Central memory CD8-positive, alpha-beta T cell (primary cell): ENCODE data around the gene GUCA2B.

ENCODE experiments used
- ATAC-seq: fragments of 150-1000 bp; cut with Tn5 transposase; replicated peaks from 2 replicates; pipeline ENCODE4 v1.10.0; 2022; ENCODE audit warnings: mild to moderate bottlenecking, moderate FRiP score, moderate number of reproducible peaks; ENCODE audit not compliant: poor library complexity, severe bottlenecking; ENCODE audit errors: extremely low read depth
- DNase-seq, 2 donors: peaks; one replicate each; pipeline ENCODE4 v3.0.0; 2021; ENCODE audit warnings: low spot score in 2 of 2
- H3K27ac Mint-ChIP-seq: one replicate; pipeline ENCODE4 v1.8.0; 2022; ENCODE audit warnings: low read depth, mild to moderate bottlenecking, moderate library complexity, mixed read lengths
- H3K27me3 Mint-ChIP-seq: one replicate; pipeline ENCODE4 v1.8.0; 2022; ENCODE audit warnings: mixed read lengths
- H3K36me3 Mint-ChIP-seq: one replicate; pipeline ENCODE4 v1.8.0; 2022; ENCODE audit warnings: mild to moderate bottlenecking, moderate library complexity, mixed read lengths; ENCODE audit not compliant: insufficient read depth
- H3K4me1 Mint-ChIP-seq: one replicate; pipeline ENCODE4 v1.8.0; 2022; ENCODE audit warnings: mixed read lengths
- H3K4me3 Mint-ChIP-seq: one replicate; pipeline ENCODE4 v1.8.0; 2022; ENCODE audit warnings: mild to moderate bottlenecking, moderate library complexity, mixed read lengths
- H3K9me3 Mint-ChIP-seq: one replicate; pipeline ENCODE4 v1.8.0; 2022; ENCODE audit warnings: mixed read lengths

The GUCA2B gene

GRCh38 chr1:42189931-42190853 is 37.0 kb downstream of the GUCA2B start:
- Mint-ChIP-seq H3K9me3 (no peaks in the 10 kb centered on the region), H3K4me1 (peaks cover 15% of the 10 kb centered on the region), H3K4me3 (no peak overlapping the region), H3K36me3 (peaks cover 32% of the 10 kb centered on the region), H3K27ac (no peak overlapping the region), H3K27me3 (no peaks in the 10 kb centered on the region)
- no peak for DNase-seq
- no peak for ATAC-seq

GRCh38 chr1:42191319-42191718 is 38.1 kb downstream of the GUCA2B start:
- H3K9me3 Mint-ChIP-seq = no peaks in the 10 kb centered on the region
- peaks cover 27% of the 10 kb centered on the region for H3K36me3 Mint-ChIP-seq
- peaks cover 15% of the 10 kb centered on the region for H3K4me1 Mint-ChIP-seq
- H3K27ac Mint-ChIP-seq = peak overlapping the region; percentile 10
- no peaks in the 10 kb centered on the region for H3K27me3 Mint-ChIP-seq
- DNase-seq (no peak), ATAC-seq (no peak)
- H3K4me3 Mint-ChIP-seq = peak overlapping the region; percentile 2

- peaks cover 28% of the 10 kb centered on the region for H3K36me3 Mint-ChIP-seq
- no peak for DNase-seq
- no peak overlapping the region for H3K4me3 Mint-ChIP-seq
- peaks cover 15% of the 10 kb centered on the region for H3K4me1 Mint-ChIP-seq
- H3K27ac Mint-ChIP-seq = peak overlapping the region; percentile 10
- no peaks in the 10 kb centered on the region for H3K9me3 Mint-ChIP-seq
- ATAC-seq = no peak
- H3K27me3 Mint-ChIP-seq = no peaks in the 10 kb centered on the region
Measured at GRCh38 chr1:42192106-42192505, 38.9 kb downstream of the GUCA2B start.

- Mint-ChIP-seq H3K27me3 (no peaks in the 10 kb centered on the region), H3K36me3 (peaks cover 27% of the 10 kb centered on the region), H3K4me3 (no peak overlapping the region), H3K27ac (no peak overlapping the region), H3K9me3 (no peaks in the 10 kb centered on the region), H3K4me1 (peaks cover 15% of the 10 kb centered on the region)
- no peak for ATAC-seq
- no peak for DNase-seq
Measured at GRCh38 chr1:42195841-42196240, 42.6 kb downstream of the GUCA2B start.

- H3K27me3 Mint-ChIP-seq = no peaks in the 10 kb centered on the region
- H3K4me3 Mint-ChIP-seq = no peak overlapping the region
- peaks cover 25% of the 10 kb centered on the region for H3K36me3 Mint-ChIP-seq
- DNase-seq (no peak), ATAC-seq (no peak)
- no peaks in the 10 kb centered on the region for H3K4me1 Mint-ChIP-seq
- peaks cover 7% of the 10 kb centered on the region for H3K9me3 Mint-ChIP-seq
- no peak overlapping the region for H3K27ac Mint-ChIP-seq
Measured at GRCh38 chr1:42198251-42198650, 45.0 kb downstream of the GUCA2B start.

- Mint-ChIP-seq H3K4me1 (peaks cover 4% of the 10 kb centered on the region), H3K9me3 (peaks cover 8% of the 10 kb centered on the region), H3K36me3 (peaks cover 20% of the 10 kb centered on the region), H3K27me3 (no peaks in the 10 kb centered on the region), H3K4me3 (no peak overlapping the region), H3K27ac (no peak overlapping the region)
- DNase-seq = no peak
- no peak for ATAC-seq
Measured at GRCh38 chr1:42201986-42202385, 48.8 kb downstream of the GUCA2B start.
